Lower leg skin (tissue), 4 donors: Measurements from ENCODE around the gene VSTM2L. TPM values are rescaled to one million over a fixed set of nuclear protein-coding genes. Genes with fewer than 3 reads are reported as not detected.

ENCODE experiments used
- DNase-seq, 2 donors: peaks; one replicate each; pipeline ENCODE4 v3.0.0-alpha.2; 2019; ENCODE audit warnings: low spot score in 2 of 2
- H3K4me3 ChIP-seq: fragments of 200-600 bp; sonication (generic); 2 replicates; pipeline ENCODE4 v1.5.1; 2017; ENCODE audit warnings: mild to moderate bottlenecking, low read depth; ENCODE audit not compliant: poor library complexity, severe bottlenecking
- POLR2A ChIP-seq, 2 donors: fragments of 450-650 bp; IDR thresholded peaks; one replicate each; pipeline ENCODE4 v1.6.1; 2016 to 2017; ENCODE audit warnings: antibody characterized with exemption in 2 of 2, mild to moderate bottlenecking in 1 of 2, moderate library complexity in 1 of 2
- WGBS, 2 donors: methylation state at CpG; one replicate each; pipeline ENCODE4 v1.1.5; 2018; 5-methylcytosine and 5-hydroxymethylcytosine counted together
- intact Hi-C: fragments of 100-400 bp; cut with DNase I; formaldehyde crosslinking; loops from one replicate; pipeline ENCODE4 v1.15.0; 2023; ENCODE audit warnings: low total_unique reads
- total RNA-seq, 4 donors: library from RNA; depleted of rRNA; stranded (reverse); fragments of >200 nt; gene quantifications; one replicate each; pipeline ENCODE4 v1.1.0, GENCODE V29; 2016
- TF ChIP-seq, protein P1 (sequence below), 3 donors: fragments of 450-650 bp; IDR thresholded peaks; one replicate each; pipeline ENCODE4 v1.5.1; 2016; ENCODE audit warnings: antibody characterized with exemption in 3 of 3, mild to moderate bottlenecking in 3 of 3, moderate library complexity in 2 of 3

VSTM2L gene
- total RNA-seq, 4 donors from 2014 or later: 0.64 to 15.9 (median 3.9) TPM

DNA sequence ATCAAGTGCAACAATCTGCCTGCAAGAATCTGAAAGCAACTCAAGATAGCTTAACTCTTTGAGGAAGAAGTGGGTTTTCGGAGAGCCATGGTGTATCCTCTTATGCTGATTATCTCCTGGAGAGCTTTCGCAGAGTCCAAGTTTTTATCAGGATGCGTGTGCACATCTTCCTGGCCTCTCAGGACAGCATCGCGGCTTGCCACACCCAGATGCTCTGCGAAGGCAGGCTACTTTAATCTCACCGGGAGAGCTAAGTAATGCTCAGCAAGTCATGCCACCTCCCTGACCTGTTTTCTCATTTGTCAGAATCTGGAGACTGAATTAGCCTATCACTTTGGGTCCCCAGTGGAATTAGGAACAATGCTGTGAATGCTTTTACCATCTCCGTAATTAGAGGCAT lies 77.5 kb downstream of the VSTM2L start:
- no peak overlapping the region for H3K4me3 ChIP-seq
- no peak for TF ChIP-seq POLR2A (IDR thresholded peaks at IDR 0.05)
- TF ChIP-seq, protein P1, sequence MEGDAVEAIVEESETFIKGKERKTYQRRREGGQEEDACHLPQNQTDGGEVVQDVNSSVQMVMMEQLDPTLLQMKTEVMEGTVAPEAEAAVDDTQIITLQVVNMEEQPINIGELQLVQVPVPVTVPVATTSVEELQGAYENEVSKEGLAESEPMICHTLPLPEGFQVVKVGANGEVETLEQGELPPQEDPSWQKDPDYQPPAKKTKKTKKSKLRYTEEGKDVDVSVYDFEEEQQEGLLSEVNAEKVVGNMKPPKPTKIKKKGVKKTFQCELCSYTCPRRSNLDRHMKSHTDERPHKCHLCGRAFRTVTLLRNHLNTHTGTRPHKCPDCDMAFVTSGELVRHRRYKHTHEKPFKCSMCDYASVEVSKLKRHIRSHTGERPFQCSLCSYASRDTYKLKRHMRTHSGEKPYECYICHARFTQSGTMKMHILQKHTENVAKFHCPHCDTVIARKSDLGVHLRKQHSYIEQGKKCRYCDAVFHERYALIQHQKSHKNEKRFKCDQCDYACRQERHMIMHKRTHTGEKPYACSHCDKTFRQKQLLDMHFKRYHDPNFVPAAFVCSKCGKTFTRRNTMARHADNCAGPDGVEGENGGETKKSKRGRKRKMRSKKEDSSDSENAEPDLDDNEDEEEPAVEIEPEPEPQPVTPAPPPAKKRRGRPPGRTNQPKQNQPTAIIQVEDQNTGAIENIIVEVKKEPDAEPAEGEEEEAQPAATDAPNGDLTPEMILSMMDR (IDR thresholded peaks at IDR 0.05): no peak
- intact Hi-C loops: no loop called here
- DNase-seq: no peak
- 74 to 85% methylated on average over 8 of the region's 8 CpGs for WGBS, 2 donors

DNA sequence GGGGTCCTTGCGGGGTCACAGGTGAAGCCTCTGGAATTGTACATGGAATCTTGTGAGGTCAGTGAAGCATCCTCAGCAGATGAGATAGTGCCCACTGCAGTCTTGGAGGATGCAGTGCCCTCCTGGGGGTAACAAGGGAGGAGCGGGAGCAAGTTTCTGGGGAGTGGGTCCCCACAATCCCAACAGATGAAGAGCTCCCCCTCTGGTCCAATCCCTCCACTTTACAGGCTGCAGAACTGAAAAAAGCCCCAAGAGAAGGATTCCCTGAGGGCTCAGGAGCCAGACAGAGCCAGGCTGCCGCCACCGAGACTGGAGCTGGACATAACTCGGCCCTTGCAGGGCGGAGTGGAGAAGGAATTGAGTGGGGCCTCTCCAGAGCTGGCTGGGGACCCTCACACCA lies 77.9 kb downstream of the VSTM2L start:
- WGBS, 2 donors: 85 to 100% methylated on average over 6 of the region's 6 CpGs
- intact Hi-C loops: no loop called here

DNA sequence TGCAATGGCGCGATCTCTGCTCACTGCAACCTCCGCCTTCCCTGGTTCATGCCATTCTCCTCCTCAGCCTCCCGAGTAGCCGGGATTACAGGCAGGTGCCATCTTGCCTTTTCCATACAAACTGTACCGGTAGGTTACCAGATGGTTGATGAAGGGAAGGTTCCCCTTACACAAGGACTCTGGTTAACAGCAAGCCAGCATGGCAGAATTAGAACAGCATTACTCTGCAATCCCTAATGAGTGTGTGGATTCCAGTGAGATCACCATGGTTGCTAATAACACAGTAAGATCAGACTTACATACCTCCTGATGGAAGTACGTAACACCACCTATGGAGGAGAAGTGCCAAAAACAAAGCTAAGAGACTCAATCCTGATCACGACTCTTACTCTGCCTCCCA lies 78.6 kb downstream of the VSTM2L start:
- 95 to 97% methylated on average over 8 of the region's 8 CpGs for WGBS, 2 donors
- TF ChIP-seq POLR2A (IDR thresholded peaks at IDR 0.05): no peak
- TF ChIP-seq, protein P1 (IDR thresholded peaks at IDR 0.05): no peak
- no peak overlapping the region for H3K4me3 ChIP-seq
- intact Hi-C loops: no loop called here
- no peak for DNase-seq

More for the DNA sequence above, 77.9 kb downstream of the VSTM2L start:
- no peak for DNase-seq
- no peak for TF ChIP-seq POLR2A (IDR thresholded peaks at IDR 0.05)
- TF ChIP-seq, protein P1 (IDR thresholded peaks at IDR 0.05): no peak
- H3K4me3 ChIP-seq: no peak overlapping the region

DNA sequence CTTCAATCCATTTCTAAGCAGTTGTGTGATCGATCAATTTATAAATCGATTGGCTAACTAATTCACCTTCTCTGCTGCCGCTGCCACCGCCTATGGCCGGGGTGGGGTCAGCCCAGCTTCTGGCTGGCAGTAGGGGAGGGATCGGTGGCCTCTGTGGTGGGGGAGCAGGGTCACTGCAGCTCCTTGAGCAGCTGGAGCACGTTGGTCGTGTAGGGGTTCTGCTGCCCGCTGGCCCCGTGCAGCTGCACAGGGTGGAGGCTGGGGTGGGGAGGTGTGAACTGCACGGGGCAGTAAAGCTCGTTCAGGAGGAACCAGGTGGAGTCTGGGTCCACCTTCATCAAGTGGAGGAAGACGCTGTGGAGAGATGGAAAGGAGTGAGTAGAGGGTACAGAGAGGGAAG lies 80.4 kb downstream of the VSTM2L start:
- TF ChIP-seq, protein P1 (IDR thresholded peaks at IDR 0.05): no peak
- intact Hi-C loops: no loop called here
- no peak for DNase-seq
- H3K4me3 ChIP-seq: no peak overlapping the region
- 90 to 91% methylated on average over 13 of the region's 13 CpGs for WGBS, 2 donors

DNA sequence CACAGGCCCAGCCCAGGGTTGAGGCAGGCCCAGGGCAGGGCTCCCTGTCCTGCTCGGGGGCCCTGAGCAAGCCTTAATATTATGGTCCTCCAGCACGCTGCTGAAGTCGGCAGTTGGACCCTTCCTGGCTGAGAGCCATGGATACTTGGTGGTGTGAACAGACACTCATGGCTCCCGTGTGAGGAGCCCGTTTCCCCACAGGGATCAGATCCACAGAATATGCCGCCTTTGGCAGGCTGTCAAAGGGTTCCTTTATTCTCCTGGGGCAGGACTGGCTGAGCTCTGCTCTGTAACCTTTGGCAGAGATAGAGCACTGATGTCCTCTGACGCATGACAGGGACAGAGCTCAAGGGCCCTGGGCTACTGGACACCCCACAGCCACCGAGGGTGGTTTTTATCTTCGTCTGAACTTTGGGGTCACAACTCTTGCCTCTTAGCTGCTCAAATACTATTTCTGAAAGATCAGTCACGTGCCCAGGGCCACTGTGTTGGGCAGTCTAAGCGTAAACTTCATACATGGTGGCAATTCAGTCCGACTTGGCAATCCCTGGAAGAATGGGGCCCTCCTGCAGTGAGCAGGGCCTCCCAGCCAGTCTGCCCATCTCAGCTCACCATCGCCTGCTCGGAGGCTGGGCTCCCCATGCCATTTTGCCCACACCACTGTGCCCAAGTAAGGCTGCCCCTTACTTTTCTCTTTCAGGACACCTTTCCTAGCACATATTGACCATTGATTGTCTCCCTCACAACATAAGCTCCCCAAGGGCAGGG lies 81.3 kb downstream of the VSTM2L start:
- intact Hi-C loops: no loop called here
- 77 to 78% methylated on average over 12 to 14 of the region's 14 CpGs for WGBS, 2 donors
- no peak for TF ChIP-seq POLR2A (IDR thresholded peaks at IDR 0.05)
- TF ChIP-seq, protein P1 (IDR thresholded peaks at IDR 0.05): no peak
- DNase-seq: no peak
- H3K4me3 ChIP-seq: no peak overlapping the region
